Stimulated activated CD4-positive, alpha-beta T cell treated with anti-CD3 and anti-CD28 coated beads, Interleukin-2, amount 100 ng/mL, for 24 hours (primary cell): ENCODE data around the gene SEL1L3.

ENCODE experiments used
- DNase-seq, 2 donors: peaks; one replicate each; pipeline ENCODE4 v3.0.0-alpha.2; 2020

The SEL1L3 gene

GRCh38 chr4:25845841-25846653 lies 16.7 kb downstream of the SEL1L3 start:
- no peak for DNase-seq

- DNase-seq = no peak
These were observed 17.7 kb downstream of the SEL1L3 start for GRCh38 chr4:25844961-25845712.

GRCh38 chr4:25843340-25844097 lies 19.3 kb downstream of the SEL1L3 start:
- no peak for DNase-seq

GRCh38 chr4:25842229-25842845 lies 20.5 kb downstream of the SEL1L3 start:
- DNase-seq = peak in 1 of 2 donors; percentile 39

- no peak for DNase-seq
These were observed 23.1 kb downstream of the SEL1L3 start for GRCh38 chr4:25839687-25840086.

- no peak for DNase-seq
These were observed 23.6 kb downstream of the SEL1L3 start for GRCh38 chr4:25839233-25839632.

- DNase-seq = no peak
These were observed 24.3 kb downstream of the SEL1L3 start for GRCh38 chr4:25838526-25838925.

GRCh38 chr4:25837107-25837506 lies 25.7 kb downstream of the SEL1L3 start:
- DNase-seq = no peak

GRCh38 chr4:25835384-25835783 lies 27.4 kb downstream of the SEL1L3 start:
- no peak for DNase-seq

GRCh38 chr4:25834411-25835107 lies 28.2 kb downstream of the SEL1L3 start:
- DNase-seq = no peak

- no peak for DNase-seq
These were observed 32.2 kb downstream of the SEL1L3 start for GRCh38 chr4:25830548-25830947.

- no peak for DNase-seq
These were observed 34.9 kb downstream of the SEL1L3 start for GRCh38 chr4:25827897-25828296.

- DNase-seq = no peak
These were observed 35.4 kb downstream of the SEL1L3 start for GRCh38 chr4:25827373-25827772.

- DNase-seq = no peak
These were observed 36.6 kb downstream of the SEL1L3 start for GRCh38 chr4:25826074-25826752.

GRCh38 chr4:25823632-25824031 lies 39.2 kb downstream of the SEL1L3 start:
- DNase-seq = no peak

GRCh38 chr4:25821899-25822298 lies 40.9 kb downstream of the SEL1L3 start:
- DNase-seq = no peak

- no peak for DNase-seq
These were observed 41.5 kb downstream of the SEL1L3 start for GRCh38 chr4:25821267-25821666.

- DNase-seq = no peak
These were observed 43.9 kb downstream of the SEL1L3 start for GRCh38 chr4:25818876-25819275.

- DNase-seq = no peak
These were observed 44.4 kb downstream of the SEL1L3 start for GRCh38 chr4:25818371-25818871.

- no peak for DNase-seq
These were observed 45.6 kb downstream of the SEL1L3 start for GRCh38 chr4:25817059-25817681.

GRCh38 chr4:25816591-25817058 lies 46.2 kb downstream of the SEL1L3 start:
- no peak for DNase-seq
